ENCODE data around the gene PMVK. TPM values are rescaled to one million over a fixed set of nuclear protein-coding genes. Genes with fewer than 3 reads are reported as not detected.

Gene PMVK
- total RNA-seq, 1 donor from 2014 or later, result 15.6 TPM

GRCh38 chr1:154938604-154939399, 2.3 kb upstream of the PMVK start:
- Histone ChIP-seq H3K27me3 (ENCODE audit: insufficient read depth, low read length) (no peaks in the 10 kb centered on the region), H4K20me1 (ENCODE audit: insufficient read depth, low read length) (no peaks in the 10 kb centered on the region), H3K4me3 (ENCODE audit: insufficient read depth, low read depth, low read length) (no peak overlapping the region), H3K36me3 (ENCODE audit: insufficient read depth, low read length) (no peaks in the 10 kb centered on the region), H3K4me1 (ENCODE audit: insufficient read depth, low read length) (peaks cover 18% of the 10 kb centered on the region), H3K4me2 (ENCODE audit: low read length) (no peak overlapping the region), H3K79me2 (ENCODE audit: insufficient read depth, low read length) (peaks cover 4% of the 10 kb centered on the region), H3K9ac (ENCODE audit: low read length) (no peak overlapping the region), H3K27ac (ENCODE audit: low read depth, low read length) (no peak overlapping the region), H2AFZ (ENCODE audit: low read depth, low read length) (no peak overlapping the region), H3K9me3 (ENCODE audit: insufficient read depth, low read depth, low read length) (no peaks in the 10 kb centered on the region)
- Mint-ChIP-seq H3K4me1 (ENCODE audit: low read depth, unreplicated experiment) (peaks cover 32% of the 10 kb centered on the region), H3K36me3 (ENCODE audit: low read depth, unreplicated experiment) (peaks cover 5% of the 10 kb centered on the region), H3K27me3 (ENCODE audit: low read depth, unreplicated experiment) (no peaks in the 10 kb centered on the region), H3K27ac (ENCODE audit: unreplicated experiment) (peak overlapping the region; percentile 27), H3K4me3 (ENCODE audit: unreplicated experiment) (peak overlapping the region; percentile 75), H3K9me3 (ENCODE audit: unreplicated experiment) (no peaks in the 10 kb centered on the region)
- FAIRE-seq (no peak), DNase-seq (ENCODE audit: low read depth) (no peak)
- TF ChIP-seq CTCF (IDR thresholded peaks at IDR 0.05; ENCODE audit: insufficient read depth, low read depth, low read length) (no peak), EZH2 (IDR thresholded peaks at IDR 0.05; ENCODE audit: insufficient read depth, low read length) (no peak)

GRCh38 chr1:154937988-154938386, 1.5 kb upstream of the PMVK start:
- Histone ChIP-seq H3K9ac (ENCODE audit: low read length) (peak overlapping the region; percentile 97), H3K4me1 (ENCODE audit: insufficient read depth, low read length) (peaks cover 18% of the 10 kb centered on the region), H4K20me1 (ENCODE audit: insufficient read depth, low read length) (no peaks in the 10 kb centered on the region), H3K9me3 (ENCODE audit: insufficient read depth, low read depth, low read length) (no peaks in the 10 kb centered on the region), H3K4me3 (ENCODE audit: insufficient read depth, low read depth, low read length) (peak overlapping the region; percentile 77), H3K27me3 (ENCODE audit: insufficient read depth, low read length) (no peaks in the 10 kb centered on the region), H3K4me2 (ENCODE audit: low read length) (peak overlapping the region; percentile 89), H2AFZ (ENCODE audit: low read depth, low read length) (peak overlapping the region; percentile 99), H3K79me2 (ENCODE audit: insufficient read depth, low read length) (peaks cover 4% of the 10 kb centered on the region), H3K36me3 (ENCODE audit: insufficient read depth, low read length) (no peaks in the 10 kb centered on the region), H3K27ac (ENCODE audit: low read depth, low read length) (peak overlapping the region; percentile 100)
- Mint-ChIP-seq H3K27me3 (ENCODE audit: low read depth, unreplicated experiment) (no peaks in the 10 kb centered on the region), H3K36me3 (ENCODE audit: low read depth, unreplicated experiment) (peaks cover 2% of the 10 kb centered on the region), H3K9me3 (ENCODE audit: unreplicated experiment) (no peaks in the 10 kb centered on the region), H3K4me3 (ENCODE audit: unreplicated experiment) (peak overlapping the region; percentile 98), H3K27ac (ENCODE audit: unreplicated experiment) (peak overlapping the region; percentile 99), H3K4me1 (ENCODE audit: low read depth, unreplicated experiment) (peaks cover 28% of the 10 kb centered on the region)
- no peak for FAIRE-seq
- DNase-seq (ENCODE audit: low read depth), result no peak
- TF ChIP-seq EZH2 (IDR thresholded peaks at IDR 0.05; ENCODE audit: insufficient read depth, low read length), result no peak
- TF ChIP-seq CTCF (IDR thresholded peaks at IDR 0.05; ENCODE audit: insufficient read depth, low read depth, low read length), result no peak

Data from astrocyte (in vitro differentiated cells and primary cell).